Muscle of leg (tissue), 11 donors: Measurements from ENCODE around the gene PPP3CA. TPM values are rescaled to one million over a fixed set of nuclear protein-coding genes. Genes with fewer than 3 reads are reported as not detected.

ENCODE experiments used
- DNase-seq: peaks from one replicate; pipeline ENCODE4 v3.0.0; 2013
- H3K27ac ChIP-seq: one replicate; pipeline ENCODE4 v1.5.1; 2013; ENCODE audit warnings: mild to moderate bottlenecking, low read length, control low read depth
- H3K27me3 ChIP-seq: one replicate; pipeline ENCODE4 v1.6.1; 2013; ENCODE audit warnings: low read length; ENCODE audit not compliant: control insufficient read depth, insufficient read depth
- H3K36me3 ChIP-seq: one replicate; pipeline ENCODE4 v1.6.1; 2013; ENCODE audit warnings: low read length; ENCODE audit not compliant: control insufficient read depth, insufficient read depth
- H3K4me1 ChIP-seq: one replicate; pipeline ENCODE4 v1.6.1; 2013; ENCODE audit warnings: low read length; ENCODE audit not compliant: control insufficient read depth, insufficient read depth
- H3K4me3 ChIP-seq: one replicate; pipeline ENCODE4 v1.5.1; 2013; ENCODE audit warnings: low read length, control low read depth
- H3K9me3 ChIP-seq: replicated peaks from 2 replicates; pipeline ENCODE4 v1.6.1; 2013; ENCODE audit warnings: low read depth, low read length; ENCODE audit not compliant: control insufficient read depth
- WGBS: methylation state at CpG from one replicate; pipeline ENCODE4 v1.1.5; 2013; ENCODE audit warnings: missing lambda C conversion rate; ENCODE audit not compliant: insufficient coverage; 5-methylcytosine and 5-hydroxymethylcytosine counted together
- polyA plus RNA-seq, 8 donors: library from polyadenylated mRNA; unstranded; fragments of 120-200 nt; gene quantifications; one replicate each; pipeline versions ENCODE4 v1.2.1 to v1.2.3, GENCODE V29; 2013; ENCODE audit warnings: inconsistent platforms in 1 of 8, low replicate concordance in 1 of 8; ENCODE audit not compliant: insufficient read length in 8 of 8, insufficient read depth in 1 of 8
- total RNA-seq: library from RNA; stranded (reverse); fragments of 120-200 nt; gene quantifications from one replicate; pipeline ENCODE4 v1.2.4, GENCODE V29; 2013

The PPP3CA gene
- total and polyA plus RNA-seq, 9 donors = 18.2 to 41.9 (median 29.9) TPM

- H3K36me3 ChIP-seq = no peaks in the 10 kb centered on the region
- no peak overlapping the region for H3K27ac ChIP-seq
- no peaks in the 10 kb centered on the region for H3K27me3 ChIP-seq
- H3K4me1 ChIP-seq = no peaks in the 10 kb centered on the region
- DNase-seq = no peak
- no peaks in the 10 kb centered on the region for H3K9me3 ChIP-seq
- H3K4me3 ChIP-seq = no peak overlapping the region
- no CpG with 5 or more reads among the region's 1 CpG for WGBS
Measured at GRCh38 chr4:101155945-101156344, 191.4 kb downstream of the PPP3CA start.

GRCh38 chr4:101155368-101155767 lies 192.0 kb downstream of the PPP3CA start:
- no peak overlapping the region for H3K4me3 ChIP-seq
- H3K27me3 ChIP-seq = no peaks in the 10 kb centered on the region
- no peak overlapping the region for H3K27ac ChIP-seq
- no peaks in the 10 kb centered on the region for H3K36me3 ChIP-seq
- H3K4me1 ChIP-seq = no peaks in the 10 kb centered on the region
- H3K9me3 ChIP-seq = no peaks in the 10 kb centered on the region
- DNase-seq = no peak

GRCh38 chr4:101153653-101154052 lies 193.7 kb downstream of the PPP3CA start:
- Histone ChIP-seq H3K36me3 (no peaks in the 10 kb centered on the region), H3K4me1 (no peaks in the 10 kb centered on the region), H3K9me3 (no peaks in the 10 kb centered on the region), H3K27ac (no peak overlapping the region), H3K4me3 (no peak overlapping the region), H3K27me3 (no peaks in the 10 kb centered on the region)
- DNase-seq = no peak

GRCh38 chr4:101152521-101152920 lies 194.8 kb downstream of the PPP3CA start:
- Histone ChIP-seq H3K36me3 (no peaks in the 10 kb centered on the region), H3K27ac (no peak overlapping the region), H3K9me3 (no peaks in the 10 kb centered on the region), H3K27me3 (no peaks in the 10 kb centered on the region), H3K4me3 (no peak overlapping the region), H3K4me1 (no peaks in the 10 kb centered on the region)
- WGBS = no CpG with 5 or more reads among the region's 3 CpGs
- no peak for DNase-seq

GRCh38 chr4:101148551-101148950 lies 198.8 kb downstream of the PPP3CA start:
- H3K9me3 ChIP-seq = no peaks in the 10 kb centered on the region
- WGBS = no CpG with 5 or more reads among the region's 3 CpGs
- no peak overlapping the region for H3K27ac ChIP-seq
- H3K4me1 ChIP-seq = no peaks in the 10 kb centered on the region
- no peak overlapping the region for H3K4me3 ChIP-seq
- H3K36me3 ChIP-seq = no peaks in the 10 kb centered on the region
- DNase-seq = no peak
- H3K27me3 ChIP-seq = no peaks in the 10 kb centered on the region

- DNase-seq = no peak
- Histone ChIP-seq H3K27ac (no peak overlapping the region), H3K27me3 (no peaks in the 10 kb centered on the region), H3K4me3 (no peak overlapping the region), H3K4me1 (no peaks in the 10 kb centered on the region), H3K36me3 (no peaks in the 10 kb centered on the region), H3K9me3 (no peaks in the 10 kb centered on the region)
Measured at GRCh38 chr4:101147283-101147682, 200.0 kb downstream of the PPP3CA start.

- Histone ChIP-seq H3K4me3 (no peak overlapping the region), H3K27ac (no peak overlapping the region), H3K4me1 (no peaks in the 10 kb centered on the region), H3K9me3 (no peaks in the 10 kb centered on the region), H3K27me3 (no peaks in the 10 kb centered on the region), H3K36me3 (no peaks in the 10 kb centered on the region)
- no peak for DNase-seq
Measured at GRCh38 chr4:101145021-101145420, 202.3 kb downstream of the PPP3CA start.

GRCh38 chr4:101142259-101142658 lies 205.1 kb downstream of the PPP3CA start:
- Histone ChIP-seq H3K9me3 (no peaks in the 10 kb centered on the region), H3K4me1 (no peaks in the 10 kb centered on the region), H3K4me3 (no peak overlapping the region), H3K36me3 (no peaks in the 10 kb centered on the region), H3K27ac (no peak overlapping the region), H3K27me3 (no peaks in the 10 kb centered on the region)
- WGBS = 100% methylated on average over 1 of the region's 4 CpGs
- no peak for DNase-seq

- no CpG with 5 or more reads among the region's 4 CpGs for WGBS
- H3K36me3 ChIP-seq = no peaks in the 10 kb centered on the region
Measured at GRCh38 chr4:101141855-101142254, 205.5 kb downstream of the PPP3CA start.

GRCh38 chr4:101141230-101141629 lies 206.1 kb downstream of the PPP3CA start:
- Histone ChIP-seq H3K9me3 (no peaks in the 10 kb centered on the region), H3K27me3 (no peaks in the 10 kb centered on the region), H3K4me1 (no peaks in the 10 kb centered on the region), H3K4me3 (no peak overlapping the region), H3K36me3 (no peaks in the 10 kb centered on the region), H3K27ac (no peak overlapping the region)
- WGBS = 77% methylated on average over 2 of the region's 5 CpGs
- DNase-seq = no peak

More at GRCh38 chr4:101141855-101142254, 205.5 kb downstream of the PPP3CA start:
- H3K27ac ChIP-seq = no peak overlapping the region
- H3K27me3 ChIP-seq = no peaks in the 10 kb centered on the region
- no peak overlapping the region for H3K4me3 ChIP-seq
- H3K4me1 ChIP-seq = no peaks in the 10 kb centered on the region
- DNase-seq = no peak
- no peaks in the 10 kb centered on the region for H3K9me3 ChIP-seq

- H3K4me3 ChIP-seq = no peak overlapping the region
- no peaks in the 10 kb centered on the region for H3K36me3 ChIP-seq
- no peak for DNase-seq
- no peaks in the 10 kb centered on the region for H3K4me1 ChIP-seq
- no peaks in the 10 kb centered on the region for H3K27me3 ChIP-seq
- no peaks in the 10 kb centered on the region for H3K9me3 ChIP-seq
- H3K27ac ChIP-seq = no peak overlapping the region
Measured at GRCh38 chr4:101140228-101140627, 207.1 kb downstream of the PPP3CA start.
